Nephron progenitor cell (in vitro differentiated cells): ENCODE results near the gene SYNM.

Experiments
- DNase-seq: peaks from one replicate; pipeline ENCODE4 v3.0.0; 2021
- H3K27ac Mint-ChIP-seq: 2 replicates; pipeline ENCODE4 v1.8.0; 2021; ENCODE audit warnings: mild to moderate bottlenecking, moderate library complexity, mixed read lengths
- H3K27me3 Mint-ChIP-seq: 2 replicates; pipeline ENCODE4 v1.8.0; 2021; ENCODE audit warnings: mild to moderate bottlenecking, low read depth, mixed read lengths; ENCODE audit not compliant: poor library complexity
- H3K36me3 Mint-ChIP-seq: 2 replicates; pipeline ENCODE4 v1.8.0; 2021; ENCODE audit warnings: low read depth, mixed read lengths
- H3K4me1 Mint-ChIP-seq: 2 replicates; pipeline ENCODE4 v1.8.0; 2021; ENCODE audit warnings: mixed read lengths
- H3K4me3 Mint-ChIP-seq: 2 replicates; pipeline ENCODE4 v1.8.0; 2021; ENCODE audit warnings: mild to moderate bottlenecking, moderate library complexity, mixed read lengths
- H3K9me3 Mint-ChIP-seq: 2 replicates; pipeline ENCODE4 v1.8.0; 2021; ENCODE audit warnings: mild to moderate bottlenecking, moderate library complexity, mixed read lengths
- CTCF ChIP-seq: fragments of 200-600 bp; sonication (generic); IDR thresholded peaks from 2 replicates; pipeline ENCODE4 v1.5.0; 2021; ENCODE audit warnings: antibody characterized with exemption

SYNM gene

GRCh38 chr15:99121207-99121606 is 16.3 kb downstream of the SYNM start:
- Mint-ChIP-seq H3K9me3 (no peaks in the 10 kb centered on the region), H3K27ac (no peak overlapping the region), H3K36me3 (peaks cover 7% of the 10 kb centered on the region), H3K27me3 (no peaks in the 10 kb centered on the region), H3K4me3 (no peak overlapping the region), H3K4me1 (peaks cover 56% of the 10 kb centered on the region)
- TF ChIP-seq CTCF, result no peak
- DNase-seq, result no peak

DNA sequence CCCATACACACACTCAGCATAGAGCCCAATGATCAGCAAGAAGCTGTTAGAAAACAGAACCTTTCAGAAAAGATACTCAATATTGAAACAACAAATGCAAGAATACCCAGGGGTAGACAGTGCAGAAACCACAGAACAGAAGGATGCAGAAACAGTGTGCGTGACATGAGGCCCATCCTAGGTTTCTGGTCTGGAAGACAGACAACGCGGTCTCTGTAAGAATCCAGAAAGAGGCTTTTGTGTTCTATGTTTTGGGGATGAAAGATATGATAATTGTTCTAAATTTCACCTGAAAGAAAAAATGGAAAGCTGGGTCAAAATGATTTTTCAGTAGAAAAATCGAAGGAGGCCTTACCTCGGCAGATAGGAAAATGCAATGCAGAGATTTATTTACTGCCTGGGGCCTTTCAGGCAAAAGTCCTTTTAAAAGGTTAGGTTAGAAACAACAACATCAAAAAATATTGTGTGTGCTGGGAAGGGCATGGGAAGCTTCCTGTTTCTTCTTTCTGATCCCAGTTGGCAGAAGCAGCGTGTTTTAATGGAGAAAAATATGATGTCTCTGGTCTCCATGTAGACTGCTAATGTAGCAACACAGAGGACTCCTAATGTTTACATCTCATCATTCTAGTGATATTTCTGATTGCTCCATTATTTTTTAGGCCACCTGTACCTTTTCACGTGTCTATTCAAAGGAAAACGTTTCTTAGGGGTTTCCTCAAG is 17.0 kb downstream of the SYNM start:
- Mint-ChIP-seq H3K36me3 (peaks cover 3% of the 10 kb centered on the region), H3K4me3 (no peak overlapping the region), H3K9me3 (no peaks in the 10 kb centered on the region), H3K4me1 (peaks cover 60% of the 10 kb centered on the region), H3K27me3 (peaks cover 2% of the 10 kb centered on the region), H3K27ac (no peak overlapping the region)
- TF ChIP-seq CTCF, result no peak
- DNase-seq, result no peak

- no peak for TF ChIP-seq CTCF
- Mint-ChIP-seq H3K27me3 (peaks cover 2% of the 10 kb centered on the region), H3K36me3 (peaks cover 7% of the 10 kb centered on the region), H3K9me3 (no peaks in the 10 kb centered on the region), H3K4me3 (no peak overlapping the region), H3K27ac (peak overlapping the region; percentile 42), H3K4me1 (peaks cover 60% of the 10 kb centered on the region)
- DNase-seq, result no peak
These were observed 18.2 kb downstream of the SYNM start for GRCh38 chr15:99122831-99123712.

DNA sequence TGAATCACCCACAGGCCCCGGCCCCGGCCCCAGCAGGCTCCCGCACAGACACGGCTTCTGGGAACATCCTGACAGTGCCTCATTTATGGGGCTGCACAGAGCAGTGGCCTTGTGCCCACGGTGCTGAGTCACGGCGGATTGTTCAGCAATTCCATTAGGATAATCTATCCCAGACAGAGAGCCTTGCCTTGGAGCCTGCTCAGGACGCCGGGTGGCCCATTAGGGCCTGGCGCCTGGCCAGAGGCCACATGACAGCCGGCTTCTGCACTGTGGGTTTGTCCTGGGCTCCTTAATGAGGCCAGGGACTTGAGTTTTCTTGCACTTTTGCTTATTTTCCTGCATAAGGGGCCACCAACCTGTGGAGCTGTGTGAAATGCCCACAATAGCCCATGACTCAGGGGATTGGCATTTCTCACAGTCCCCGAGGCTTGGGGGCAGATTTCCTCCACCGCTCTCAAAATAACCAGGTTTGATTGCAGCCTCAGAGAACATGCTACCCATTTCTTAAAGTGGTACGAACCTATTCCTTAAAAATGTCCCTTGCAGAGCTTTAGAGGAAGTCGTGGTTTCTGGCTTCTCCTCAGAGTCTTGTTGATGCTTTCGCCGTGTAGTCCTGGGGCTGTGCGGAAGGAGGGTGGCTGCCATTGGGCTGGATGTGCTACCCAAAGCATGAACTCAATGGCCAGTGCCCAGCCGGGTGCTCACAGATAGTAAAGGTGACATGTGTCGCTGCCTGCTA is 19.0 kb downstream of the SYNM start:
- Mint-ChIP-seq H3K36me3 (peaks cover 15% of the 10 kb centered on the region), H3K4me1 (peaks cover 60% of the 10 kb centered on the region), H3K9me3 (no peaks in the 10 kb centered on the region), H3K27me3 (peaks cover 2% of the 10 kb centered on the region), H3K4me3 (no peak overlapping the region), H3K27ac (peak overlapping the region; percentile 42)
- peak; percentile 34 for DNase-seq
- TF ChIP-seq CTCF, result no peak

GRCh38 chr15:99124641-99125040 is 19.8 kb downstream of the SYNM start:
- peaks cover 22% of the 10 kb centered on the region for H3K36me3 Mint-ChIP-seq
- no peaks in the 10 kb centered on the region for H3K9me3 Mint-ChIP-seq
- no peak for DNase-seq
- H3K4me1 Mint-ChIP-seq, result peaks cover 62% of the 10 kb centered on the region
- H3K4me3 Mint-ChIP-seq, result peak overlapping the region; percentile 59
- TF ChIP-seq CTCF, result no peak
- no peak overlapping the region for H3K27ac Mint-ChIP-seq
- H3K27me3 Mint-ChIP-seq, result peaks cover 2% of the 10 kb centered on the region
